HG02885 (cell line): ENCODE data around the gene CPNE7.
"Not testable (repeated sequence)": the region's sequence is repeated elsewhere in the genome, so short reads cannot be mapped to it uniquely, and the experiment has no call there.

Experiments used
- ATAC-seq: cut with Tn5 transposase; IDR thresholded peaks from one replicate; pipeline ENCODE4 v1.9.1; 2021; ENCODE audit warnings: mild to moderate bottlenecking; ENCODE audit not compliant: unreplicated experiment, poor library complexity

CPNE7 gene

GRCh38 chr16:89581045-89581695 is 5.6 kb downstream of the CPNE7 start:
- ATAC-seq: no peak

- ATAC-seq: no peak
Measured at GRCh38 chr16:89581861-89582563, 6.5 kb downstream of the CPNE7 start.

- ATAC-seq: no peak
Measured at GRCh38 chr16:89582614-89583196, 7.1 kb downstream of the CPNE7 start.

- no peak for ATAC-seq
Measured at GRCh38 chr16:89583197-89583894, 7.8 kb downstream of the CPNE7 start.

- no peak for ATAC-seq
Measured at GRCh38 chr16:89583895-89584644, 8.5 kb downstream of the CPNE7 start.

- ATAC-seq: no peak
Measured at GRCh38 chr16:89584768-89585549, 9.4 kb downstream of the CPNE7 start.

GRCh38 chr16:89586218-89586617 is 10.7 kb downstream of the CPNE7 start:
- ATAC-seq: no peak

- ATAC-seq: no peak
Measured at GRCh38 chr16:89586853-89587252, 11.3 kb downstream of the CPNE7 start.

- not testable (repeated sequence) for ATAC-seq
Measured at GRCh38 chr16:89587676-89588075, 12.1 kb downstream of the CPNE7 start.

GRCh38 chr16:89588413-89589109 is 13.0 kb downstream of the CPNE7 start:
- ATAC-seq: no peak

- no peak for ATAC-seq
Measured at GRCh38 chr16:89589241-89589926, 13.8 kb downstream of the CPNE7 start.

GRCh38 chr16:89593841-89594240 is 18.3 kb downstream of the CPNE7 start:
- ATAC-seq: no peak

GRCh38 chr16:89595330-89596060 is 19.9 kb downstream of the CPNE7 start:
- ATAC-seq: no peak

- no peak for ATAC-seq
Measured at GRCh38 chr16:89596061-89596689, 20.6 kb downstream of the CPNE7 start.

- ATAC-seq: no peak
Measured at GRCh38 chr16:89596957-89597649, 21.5 kb downstream of the CPNE7 start.

GRCh38 chr16:89598199-89598598 is 22.6 kb downstream of the CPNE7 start:
- no peak for ATAC-seq

- ATAC-seq: no peak
Measured at GRCh38 chr16:89599451-89599858, 23.9 kb downstream of the CPNE7 start.
